ENCODE results near the gene ABHD4. TPM values are rescaled to one million over a fixed set of nuclear protein-coding genes. Genes with fewer than 3 reads are reported as not detected.

ABHD4 gene
- total RNA-seq, 1 donor from 2014 or later, result 10.7 TPM

DNA sequence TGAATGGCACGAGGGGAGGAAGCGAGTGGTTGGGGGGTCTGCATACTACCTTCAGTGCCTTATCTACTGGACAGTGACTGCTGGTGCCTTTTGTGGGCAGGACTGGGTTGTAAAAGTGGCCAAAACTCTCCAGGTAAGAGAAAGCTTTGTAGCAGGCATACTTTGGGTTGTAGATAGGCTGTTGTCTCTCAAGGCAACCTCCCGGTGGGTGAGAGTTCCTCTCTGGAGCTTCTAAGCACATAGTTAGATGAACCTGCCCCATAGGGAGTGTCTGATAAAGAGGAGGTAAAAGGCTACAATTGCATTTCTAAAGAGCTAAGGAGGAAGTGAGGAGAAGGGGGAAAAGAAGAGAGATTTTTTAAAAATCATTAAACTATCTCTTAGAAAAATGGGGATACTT, 4.9 kb upstream of the ABHD4 start:
- DNase-seq (ENCODE audit: low read depth), result no peak
- H3K4me3 ChIP-seq (ENCODE audit: low read depth, low read length), result no peak overlapping the region
- no peak for TF ChIP-seq CTCF (conservative IDR thresholded peaks at IDR 0.05; ENCODE audit: low read depth, low read length)

DNA sequence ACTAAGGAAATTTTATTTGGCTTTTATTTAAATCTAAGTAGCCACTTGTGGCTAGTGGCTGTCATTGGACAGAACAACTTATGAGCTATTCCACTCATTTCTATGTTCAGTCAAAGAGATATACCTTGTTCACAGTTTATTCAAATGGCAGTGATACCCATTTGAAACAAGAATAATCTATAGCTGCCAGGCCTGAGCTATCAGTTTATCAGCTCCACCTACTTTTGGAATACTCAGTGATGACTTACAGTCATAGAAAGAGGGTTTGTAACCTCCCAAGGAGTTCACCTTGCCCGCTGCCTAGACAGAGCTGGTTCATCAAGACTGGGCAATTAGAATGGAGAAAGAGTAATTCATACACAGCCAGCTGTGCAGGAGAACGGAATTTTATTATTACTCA, 4.5 kb upstream of the ABHD4 start:
- no peak for DNase-seq (ENCODE audit: low read depth)
- no peak for TF ChIP-seq CTCF (conservative IDR thresholded peaks at IDR 0.05; ENCODE audit: low read depth, low read length)
- H3K4me3 ChIP-seq (ENCODE audit: low read depth, low read length), result no peak overlapping the region

DNA sequence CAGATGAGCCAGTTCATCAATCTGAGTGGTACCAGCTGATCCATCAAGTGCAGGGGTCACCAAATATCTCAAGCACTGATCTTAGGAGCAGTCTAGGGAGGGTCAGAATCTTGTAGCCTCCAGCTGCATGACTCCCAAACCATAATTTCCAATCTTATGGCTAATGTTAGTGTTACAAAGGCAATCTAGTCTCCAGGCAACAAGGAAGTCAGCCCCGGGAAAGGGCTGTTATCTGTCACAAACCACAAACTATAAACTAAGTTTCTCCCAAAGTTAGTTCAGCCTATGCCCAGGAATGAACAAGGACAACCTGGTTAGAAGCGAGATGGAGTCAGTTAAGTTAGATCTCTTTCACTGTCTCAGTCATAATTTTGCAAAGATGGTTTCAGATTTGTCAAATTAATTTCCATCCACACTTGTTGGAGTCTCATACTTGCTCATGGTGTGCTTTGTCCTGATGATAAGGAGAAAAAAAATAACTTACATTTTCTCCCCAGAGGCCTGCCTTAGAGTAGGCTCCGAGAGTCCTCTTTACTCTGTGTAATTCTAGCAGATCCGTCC, 3.9 kb upstream of the ABHD4 start:
- H3K4me3 ChIP-seq (ENCODE audit: low read depth, low read length), result no peak overlapping the region
- no peak for TF ChIP-seq CTCF (conservative IDR thresholded peaks at IDR 0.05; ENCODE audit: low read depth, low read length)
- DNase-seq (ENCODE audit: low read depth), result no peak

- TF ChIP-seq CTCF (conservative IDR thresholded peaks at IDR 0.05; ENCODE audit: low read depth, low read length), result no peak
Measured at GRCh38 chr14:22596354-22596879, 1.7 kb upstream of the ABHD4 start.

GRCh38 chr14:22597265-22597664, 835 bp upstream of the ABHD4 start:
- H3K4me3 ChIP-seq (ENCODE audit: low read depth, low read length), result no peak overlapping the region
- no peak for DNase-seq (ENCODE audit: low read depth)
- TF ChIP-seq CTCF (conservative IDR thresholded peaks at IDR 0.05; ENCODE audit: low read depth, low read length), result no peak

More at GRCh38 chr14:22596354-22596879, 1.7 kb upstream of the ABHD4 start:
- H3K4me3 ChIP-seq (ENCODE audit: low read depth, low read length), result no peak overlapping the region
- no peak for DNase-seq (ENCODE audit: low read depth)

DNA sequence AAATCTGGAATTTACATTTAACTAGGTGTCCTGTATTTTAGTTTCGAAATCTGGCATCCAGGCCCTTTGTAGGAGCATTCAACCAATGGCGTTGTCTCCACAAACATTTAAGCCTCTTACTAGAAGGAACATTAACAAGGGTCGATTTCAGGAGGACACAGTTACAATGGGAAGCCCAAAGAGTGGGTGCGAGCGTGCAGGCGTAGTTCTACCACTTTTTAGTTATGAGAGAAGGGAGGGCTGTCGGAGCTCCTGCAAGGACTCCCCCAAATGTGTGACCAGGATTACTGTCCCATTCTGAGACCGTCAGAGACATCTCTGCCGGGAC, 365 bp upstream of the ABHD4 start:
- peak overlapping the region; percentile 93 for H3K4me3 ChIP-seq (ENCODE audit: low read depth, low read length)
- DNase-seq (ENCODE audit: low read depth), result no peak
- TF ChIP-seq CTCF (conservative IDR thresholded peaks at IDR 0.05; ENCODE audit: low read depth, low read length), result no peak

DNA sequence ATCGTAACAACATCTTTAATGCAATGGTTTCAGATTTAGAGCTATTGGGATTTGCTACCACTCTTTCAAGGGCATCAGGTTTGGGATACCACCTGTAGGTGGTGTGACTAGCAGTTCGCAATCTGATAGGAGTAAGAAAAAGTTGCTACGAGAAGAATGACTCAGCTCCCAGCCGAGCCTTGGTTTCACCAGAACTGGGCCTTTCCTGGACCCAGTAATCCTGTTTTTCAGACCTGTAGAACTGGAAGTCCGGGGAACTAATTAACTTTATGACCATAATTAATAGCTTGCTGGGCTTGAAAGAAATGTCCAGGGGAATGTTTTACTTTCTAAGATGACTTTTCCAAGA, 770 bp downstream of the ABHD4 start:
- H3K4me3 ChIP-seq (ENCODE audit: low read depth, low read length), result peak overlapping the region; percentile 93
- DNase-seq (ENCODE audit: low read depth), result no peak
- TF ChIP-seq CTCF (conservative IDR thresholded peaks at IDR 0.05; ENCODE audit: low read depth, low read length), result peak; percentile 46

All from epithelial cell of proximal tubule (primary cell).